Stimulated activated CD8-positive, alpha-beta memory T cell treated with anti-CD3 and anti-CD28 coated beads, Interleukin-12 subunit alpha, Interleukin-12 subunit beta, amount 100 ng/mL, for 24 hours (primary cell): ENCODE data around the gene PBRM1.
"Not testable (repeated sequence)": the region's sequence is repeated elsewhere in the genome, so short reads cannot be mapped to it uniquely, and the experiment has no call there.

Experiments
- DNase-seq: peaks from one replicate; pipeline ENCODE4 v3.0.0-alpha.2; 2020; ENCODE audit errors: extremely low read depth

Gene PBRM1

GRCh38 chr3:52536369-52537164, 149.1 kb downstream of the PBRM1 start, which contains the start of gene UQCC5:
TSS of gene UQCC5 (plus strand) at chr3:52536605. CDS start at chr3:52536756, 151 bp downstream.
- DNase-seq = peak; percentile 95

- DNase-seq = no peak
Observed at GRCh38 chr3:52536112-52536368, 149.7 kb downstream of the PBRM1 start.

DNA sequence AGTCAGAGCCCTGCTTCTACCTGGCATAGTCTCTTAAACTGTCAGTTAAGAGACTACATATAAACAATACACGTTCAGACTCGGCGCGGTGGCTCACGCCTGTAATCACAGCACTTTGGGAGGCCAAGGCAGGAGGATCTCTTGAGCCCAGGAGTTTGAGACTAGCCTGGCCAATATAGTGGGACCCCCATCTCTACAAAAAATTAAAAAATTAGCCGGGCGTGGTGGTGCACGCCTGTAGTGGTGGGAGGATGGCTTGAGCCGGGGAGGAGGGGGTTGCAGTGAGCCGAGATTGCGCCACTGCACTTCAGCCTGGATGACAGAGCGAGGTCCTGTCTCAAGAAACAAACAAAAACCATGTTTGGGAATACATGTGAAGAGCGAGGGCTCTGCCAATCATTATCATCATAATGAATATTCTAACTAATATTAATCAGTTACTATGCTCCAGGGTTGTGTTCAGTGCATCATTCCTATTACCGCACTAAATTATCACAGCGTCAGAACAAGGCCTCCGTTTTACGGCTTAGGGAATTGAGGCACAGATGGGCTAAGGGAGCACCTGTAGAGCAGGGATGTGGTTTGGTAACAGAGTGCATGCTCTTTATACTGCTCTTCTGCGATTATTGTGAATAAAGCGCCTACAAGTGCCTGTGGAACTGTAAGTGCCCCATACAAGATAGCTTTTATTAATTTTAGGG, 150.2 kb downstream of the PBRM1 start:
- no peak for DNase-seq

DNA sequence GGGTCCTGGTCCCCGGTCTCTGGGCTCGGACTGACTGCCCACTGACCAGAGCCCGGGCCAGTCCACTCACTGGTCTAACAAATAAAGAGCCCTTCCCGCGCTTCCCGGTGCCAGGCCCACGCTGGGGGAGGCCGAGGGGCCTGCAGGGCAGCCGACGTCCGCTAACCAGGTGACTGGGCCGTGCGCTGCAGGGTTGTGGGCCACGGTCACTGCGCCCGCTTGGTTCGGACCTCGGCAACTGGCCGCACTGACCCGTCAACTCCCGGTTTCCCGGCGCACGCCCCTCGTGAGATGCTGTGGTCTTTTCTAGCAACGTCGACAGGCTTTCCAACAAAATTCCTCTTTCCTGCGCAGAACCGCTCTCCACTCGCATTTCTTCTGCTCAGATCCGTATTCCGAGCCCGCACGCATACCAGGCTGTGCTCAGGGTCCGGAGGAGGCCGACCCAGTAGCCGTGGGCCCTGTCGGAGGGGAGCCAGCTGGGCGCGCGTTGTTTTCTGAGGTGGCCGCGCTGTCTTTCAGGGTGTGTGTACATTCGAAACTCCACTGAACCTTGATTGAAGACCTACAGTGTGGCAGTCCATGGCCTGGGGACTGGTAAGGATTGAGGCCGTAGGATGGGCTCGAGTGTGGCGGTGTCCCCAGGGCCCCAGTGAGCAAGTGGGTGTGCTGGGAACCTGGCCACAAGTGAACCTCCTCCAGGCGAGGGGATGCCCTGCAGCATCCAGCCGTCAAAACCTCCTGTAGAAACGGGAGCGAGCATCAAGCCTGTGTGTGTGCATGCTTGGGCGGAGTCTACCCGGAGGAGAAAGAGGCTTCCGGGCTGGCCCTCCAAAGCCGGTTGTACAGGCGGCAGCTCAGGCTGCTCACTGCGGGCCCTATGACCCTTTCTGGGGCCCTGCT, 151.2 kb downstream of the PBRM1 start:
- no peak for DNase-seq

DNA sequence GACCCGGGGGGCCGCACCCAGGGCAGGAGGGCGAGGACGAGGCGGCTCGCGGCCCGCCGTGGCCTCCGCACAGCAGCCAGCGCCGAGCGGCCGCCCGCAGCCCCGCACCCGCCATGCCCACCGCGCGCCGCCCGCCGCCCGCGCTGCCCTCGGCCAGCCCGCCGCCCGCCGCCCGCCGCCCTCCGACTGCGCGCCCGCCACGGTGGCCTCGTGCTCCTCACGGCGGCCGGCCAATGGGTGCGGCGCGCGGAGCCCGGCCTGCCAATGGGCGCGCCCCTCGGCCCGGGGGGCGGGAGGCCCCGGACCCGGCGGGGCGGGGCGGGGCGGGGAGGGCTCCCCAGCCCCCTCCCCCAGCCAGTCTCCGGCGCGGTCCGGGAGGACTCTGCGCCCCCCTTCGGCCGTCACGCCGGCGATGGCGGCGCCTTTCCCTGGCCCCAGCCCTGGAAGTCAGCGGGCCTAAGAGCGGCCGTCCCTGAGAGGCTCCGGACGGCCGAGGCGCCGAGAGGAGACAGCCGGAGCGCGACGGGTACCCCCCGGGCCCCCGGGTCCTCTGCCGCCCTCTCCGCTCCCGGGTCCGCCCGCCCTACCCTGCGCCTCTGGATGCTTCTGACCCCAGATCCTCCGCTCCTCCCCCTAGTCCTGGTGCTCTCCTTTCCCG, 152.0 kb downstream of the PBRM1 start, which contains the start of gene NT5DC2:
Gene NT5DC2 (minus strand): TSS at position 235 of the 658 bp plus-strand sequence. CDS start 120 bp downstream, at position 115.
- DNase-seq = peak; percentile 30

DNA sequence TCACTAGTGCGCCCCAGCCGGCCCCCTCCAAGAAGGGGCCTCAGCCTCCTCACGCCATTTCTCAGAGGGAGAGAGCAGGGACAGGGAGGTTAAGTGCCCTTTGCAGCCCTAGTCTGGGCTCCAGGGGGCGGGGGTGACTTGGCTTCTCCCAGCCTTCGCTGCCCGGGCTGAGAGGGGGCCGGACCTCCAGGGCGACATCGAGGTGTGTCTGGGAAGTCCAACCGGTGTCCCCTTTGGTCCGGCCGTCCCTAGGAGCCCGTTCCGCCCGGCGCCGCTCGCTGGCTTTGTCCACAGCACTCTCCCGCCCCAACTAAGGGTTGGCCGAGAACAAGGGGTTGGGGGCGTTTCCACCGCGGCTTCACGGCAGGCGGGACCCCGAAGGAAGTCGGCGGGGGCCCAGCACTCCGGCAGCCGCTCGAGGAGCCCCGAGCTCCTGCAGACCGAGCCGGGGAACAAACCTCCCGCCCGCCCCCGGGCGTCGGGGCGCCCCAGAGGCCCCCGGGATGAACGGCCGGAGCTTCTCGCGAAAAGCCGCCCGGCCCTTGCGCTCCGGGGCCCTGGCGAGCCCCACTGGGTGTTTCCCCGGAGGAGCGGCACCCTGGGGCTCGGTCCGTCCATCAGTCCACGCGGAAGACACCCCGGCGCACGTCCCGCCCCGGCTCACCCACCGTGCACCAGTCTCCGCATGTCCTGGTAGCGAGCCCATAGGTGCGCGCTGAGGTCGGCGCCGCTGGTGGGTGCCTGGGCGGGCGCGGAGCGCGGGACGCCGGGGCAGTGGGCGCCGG, 152.7 kb downstream of the PBRM1 start:
- DNase-seq = no peak

DNA sequence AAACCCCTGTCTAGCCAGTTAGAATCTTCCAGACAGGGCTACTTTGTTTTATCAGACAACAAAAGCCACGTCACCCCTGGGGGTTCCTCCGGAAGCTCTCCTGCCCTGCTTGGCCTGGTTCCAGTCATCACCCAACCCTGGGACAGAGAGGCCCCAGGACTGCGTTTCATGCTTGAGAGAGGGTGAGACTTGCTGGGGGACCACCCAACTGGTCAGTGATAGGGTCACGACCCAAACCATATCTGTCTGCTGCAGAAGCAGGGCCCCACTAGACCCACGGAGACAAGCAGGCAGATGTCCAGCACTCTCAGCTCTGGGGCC, 153.2 kb downstream of the PBRM1 start:
- DNase-seq = no peak

- no peak for DNase-seq
Observed at GRCh38 chr3:52531860-52532516, 153.7 kb downstream of the PBRM1 start.

GRCh38 chr3:52530918-52531826, 154.5 kb downstream of the PBRM1 start:
- DNase-seq = no peak

GRCh38 chr3:52529376-52530333, 156.1 kb downstream of the PBRM1 start:
- no peak for DNase-seq

- no peak for DNase-seq
Observed at GRCh38 chr3:52528586-52529375, 156.9 kb downstream of the PBRM1 start.

DNA sequence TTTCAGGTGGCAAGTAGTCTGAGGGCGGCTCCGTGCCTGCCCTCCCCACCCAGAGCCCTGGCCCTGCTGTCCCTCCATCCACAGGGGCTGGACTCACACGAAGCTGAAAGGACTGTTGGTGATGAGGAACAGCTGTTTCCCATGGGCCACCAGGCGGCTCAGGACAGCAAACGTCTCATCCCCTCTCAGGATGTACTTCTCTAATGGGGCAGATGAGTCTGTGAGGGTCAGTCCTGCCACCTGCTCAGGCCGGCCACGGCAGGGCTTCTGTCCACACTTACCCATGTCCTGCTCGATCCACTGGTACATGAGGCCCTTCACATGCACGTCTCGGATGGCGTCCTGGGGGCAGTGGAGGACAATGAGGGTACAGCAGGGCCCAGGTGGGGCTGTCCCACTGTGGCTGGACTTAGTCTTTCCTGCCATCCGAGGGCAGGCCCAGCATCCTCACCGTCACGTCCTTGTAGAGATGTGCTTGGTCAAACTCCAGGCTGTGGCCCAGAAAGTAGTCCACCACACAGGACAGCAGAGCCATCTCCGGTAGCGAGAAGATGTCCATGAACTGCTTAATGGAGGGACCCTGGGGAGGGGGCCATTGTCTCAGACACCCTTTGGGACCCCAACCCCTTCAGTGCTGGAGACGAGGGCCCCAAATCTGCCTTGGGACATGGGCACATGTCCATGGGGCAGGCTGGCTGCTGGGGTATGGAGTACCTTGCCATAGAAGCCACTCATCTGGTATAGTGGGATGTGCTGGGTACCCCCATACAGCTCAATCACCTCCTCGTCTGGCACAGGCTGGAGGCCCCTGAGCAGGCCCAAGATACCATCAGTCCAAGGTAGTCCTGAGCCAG, 157.8 kb downstream of the PBRM1 start:
- no peak for DNase-seq

DNA sequence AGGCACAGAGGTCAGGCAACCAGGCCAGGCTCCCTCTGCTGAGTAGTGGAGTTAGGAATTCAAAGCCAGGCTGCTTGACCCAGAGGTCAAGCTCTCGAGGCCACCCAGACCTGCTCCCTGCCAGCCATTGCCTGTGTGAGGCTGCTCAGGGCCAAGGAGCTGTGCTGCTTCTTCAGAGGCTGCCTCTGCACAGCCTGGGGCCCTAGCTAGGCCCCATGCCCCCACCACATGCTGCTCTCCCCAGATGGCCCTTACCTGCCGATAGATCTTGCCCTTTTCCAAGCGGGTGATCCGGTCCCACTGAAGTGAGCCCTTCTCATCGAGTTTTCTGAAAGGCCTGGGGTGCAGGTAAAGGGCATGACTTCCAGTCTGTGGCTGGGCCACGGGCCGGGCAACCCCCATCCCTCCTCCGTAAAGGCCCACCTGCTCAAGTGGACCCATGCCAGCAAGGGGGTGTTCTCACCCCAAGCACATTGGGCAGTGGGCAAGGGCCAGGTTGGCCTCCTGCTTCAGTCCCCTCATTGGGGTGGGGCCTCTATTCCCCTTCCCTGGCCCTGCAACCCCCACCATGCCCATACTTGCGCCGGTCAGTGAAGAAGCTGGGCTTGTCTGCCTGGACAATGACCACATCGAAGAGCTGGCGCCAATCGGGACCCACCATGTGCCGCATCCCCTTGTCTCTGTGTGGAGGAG, 158.5 kb downstream of the PBRM1 start:
- no peak for DNase-seq

DNA sequence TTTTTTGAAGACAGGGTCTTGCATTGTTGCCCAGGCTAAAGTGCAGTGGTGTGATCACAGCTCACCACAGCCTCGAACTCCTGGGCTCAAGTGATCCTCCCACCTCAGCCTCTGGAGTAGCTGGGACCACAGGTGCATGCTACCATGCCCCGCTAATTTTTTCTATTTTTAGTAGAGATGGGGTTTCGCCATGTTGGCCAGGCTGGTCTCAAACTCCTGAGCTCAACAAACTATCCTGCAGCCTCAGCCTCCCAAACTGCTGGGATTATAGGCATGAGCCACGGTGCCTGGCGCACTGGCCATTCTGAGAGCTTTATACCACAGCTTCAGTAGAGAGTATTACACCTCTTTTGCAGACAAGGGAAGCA, 159.1 kb downstream of the PBRM1 start:
- DNase-seq = not testable (repeated sequence)

DNA sequence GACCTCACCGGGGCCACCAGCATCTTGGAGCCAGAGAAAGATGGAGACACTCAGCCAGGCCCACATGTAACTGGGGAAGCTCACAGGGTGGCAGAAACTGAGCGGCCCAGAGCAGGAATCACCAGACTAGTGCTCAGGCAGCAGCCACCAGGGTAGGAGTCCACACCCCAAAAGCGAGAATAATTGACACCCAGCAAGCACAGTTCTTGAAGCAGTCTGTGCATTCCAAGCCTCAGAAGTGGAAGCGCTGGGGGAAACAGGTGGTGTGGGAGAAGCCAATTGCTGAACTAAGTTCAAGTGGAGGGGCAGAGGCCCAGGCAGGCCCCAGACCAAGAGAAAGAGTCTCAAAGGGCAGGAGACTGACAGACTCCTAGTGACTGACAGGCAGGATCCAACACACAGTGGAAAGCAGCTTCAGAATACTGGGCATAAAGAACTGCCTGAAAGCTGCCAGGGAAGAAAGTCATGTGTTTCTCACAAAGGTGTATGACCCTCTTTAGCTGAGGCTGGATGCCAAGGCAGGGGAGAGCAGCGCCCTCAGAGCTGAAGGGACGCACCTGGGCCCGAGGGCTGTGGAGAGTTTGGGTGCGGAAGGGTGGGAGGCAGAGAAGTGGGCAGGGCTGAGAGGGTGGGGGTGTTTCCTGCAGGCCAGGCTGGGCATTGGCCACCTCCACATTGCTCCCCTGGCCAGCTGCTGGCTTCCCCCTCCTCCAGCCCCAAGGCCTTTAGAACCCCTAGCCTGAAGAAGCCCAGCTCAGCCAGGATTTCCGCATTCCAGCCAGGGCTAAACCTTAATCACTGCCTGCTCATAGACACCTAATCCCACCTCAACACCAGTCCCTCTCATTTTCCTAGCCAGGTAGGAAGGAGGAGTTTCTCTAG, 159.8 kb downstream of the PBRM1 start:
- DNase-seq = no peak
